ENCODE results near the gene STAC.

GRCh38 chr3:36444909-36445308 lies 64.6 kb downstream of the STAC start:
- TF ChIP-seq CTCF (conservative IDR thresholded peaks at IDR 0.05; ENCODE audit: low read depth, low read length), result no peak
- no peak for TF ChIP-seq EZH2 (IDR thresholded peaks at IDR 0.05; ENCODE audit: low read length, unreplicated experiment)
